ENCODE results near the gene ZFP62. TPM values are rescaled to one million over a fixed set of nuclear protein-coding genes. Genes with fewer than 3 reads are reported as not detected.
A peak's percentile ranks its signal among the peaks of the same experiment; 100 is the strongest.
"Not testable (repeated sequence)": the region's sequence is repeated elsewhere in the genome, so short reads cannot be mapped to it uniquely, and the experiment has no call there.

Gene ZFP62
- total RNA-seq (2014; rRNA removed; shearing (Covaris generic)) = 38.7 and 44.1 TPM in 2 replicates
- polyA plus RNA-seq (2014; cell fraction: nucleus; rRNA removed) = 39.6 and 48.9 TPM in 2 replicates

DNA sequence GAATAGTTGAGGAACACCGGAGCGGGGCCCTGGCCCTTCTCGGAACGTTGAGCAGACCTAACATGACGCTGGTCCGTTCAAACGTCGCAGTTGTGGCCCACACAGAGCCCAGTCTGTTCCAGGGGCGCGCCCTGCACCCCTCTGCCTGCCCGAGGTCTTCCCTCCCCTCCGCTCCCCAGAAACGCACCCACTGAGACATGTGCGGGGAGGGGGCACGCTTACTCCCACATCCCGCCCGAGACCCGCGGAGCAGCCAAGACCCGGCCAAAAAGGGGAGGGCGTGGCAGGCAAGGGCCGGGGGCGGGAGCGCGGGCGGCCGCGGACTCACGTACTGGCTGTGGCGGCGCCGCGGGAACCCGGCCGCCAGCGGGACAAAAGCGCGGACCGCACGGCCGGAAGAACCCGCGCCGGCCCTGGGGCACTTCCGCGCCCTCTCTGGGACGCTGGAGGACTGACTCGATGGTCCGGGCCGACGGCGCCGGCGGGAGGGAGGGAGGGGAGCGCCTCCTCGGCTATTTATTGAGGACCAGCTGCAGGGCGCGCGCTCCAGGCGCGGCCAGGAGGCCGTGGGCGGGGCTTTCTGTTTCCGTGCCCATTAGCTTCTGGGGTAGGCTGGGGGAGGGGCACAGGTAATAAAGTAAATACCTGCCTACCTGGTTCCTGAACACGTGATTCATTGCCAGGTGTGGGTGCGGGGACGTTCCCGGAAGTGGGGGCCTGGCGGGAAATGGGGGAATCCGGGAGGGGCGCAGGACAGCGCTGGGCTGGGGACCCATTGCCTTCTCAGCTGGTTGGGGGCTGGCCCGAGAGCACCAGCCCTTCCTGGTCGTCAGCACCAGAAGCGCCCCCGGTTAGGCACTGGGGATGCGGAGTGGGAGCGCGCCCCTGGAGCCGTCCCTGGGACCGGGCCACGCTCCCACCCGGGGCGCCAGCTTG lies at the start of gene ZFP62:
TSS of gene ZFP62 (minus strand) at position 390 of the 936 bp plus-strand sequence. CDS start at position 333, 57 bp downstream.
- DNase-seq (ENCODE audit: extremely low read depth, low read depth) = peak; percentile 86

DNA sequence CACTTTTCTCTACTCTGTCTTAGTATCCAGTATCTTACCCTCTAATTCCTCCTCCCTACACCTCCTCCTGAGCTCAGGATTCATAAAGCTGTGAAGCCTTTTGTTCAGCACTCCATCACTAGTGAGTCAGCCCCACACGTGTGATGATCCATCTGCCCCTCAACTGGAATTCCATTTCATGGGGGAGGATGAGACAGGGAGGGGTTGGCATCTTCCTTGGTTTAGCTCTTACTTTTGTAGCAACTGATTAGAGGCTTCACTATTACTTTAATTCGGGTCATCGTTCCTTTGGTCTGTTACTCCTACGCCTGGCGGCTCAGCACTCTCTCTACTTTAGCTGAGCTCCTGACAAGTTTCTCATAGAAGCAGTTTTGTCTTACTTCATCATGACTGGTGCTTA lies 49.7 kb upstream of the ZFP62 start:
- DNase-seq (ENCODE audit: extremely low read depth, low read depth) = no peak

DNA sequence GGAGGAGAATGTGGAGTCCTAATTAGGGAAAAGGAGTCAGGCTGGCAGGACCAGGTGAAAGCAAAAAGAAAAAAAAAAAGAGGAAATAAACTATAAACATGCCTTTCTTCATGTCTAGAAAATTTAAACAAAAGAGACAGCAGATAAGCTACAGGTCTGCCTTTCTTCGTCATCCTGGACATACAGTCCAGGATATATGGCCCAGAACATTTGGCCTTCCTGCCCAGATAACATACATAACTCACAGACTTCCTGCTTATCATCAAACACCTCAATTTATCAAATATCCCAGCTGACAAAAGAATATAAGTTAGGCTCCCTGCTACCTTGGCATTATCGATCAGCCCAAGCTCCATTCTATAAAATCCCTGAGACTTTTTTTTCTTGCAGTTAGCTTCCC lies 49.1 kb upstream of the ZFP62 start:
- no peak for DNase-seq (ENCODE audit: extremely low read depth, low read depth)

DNA sequence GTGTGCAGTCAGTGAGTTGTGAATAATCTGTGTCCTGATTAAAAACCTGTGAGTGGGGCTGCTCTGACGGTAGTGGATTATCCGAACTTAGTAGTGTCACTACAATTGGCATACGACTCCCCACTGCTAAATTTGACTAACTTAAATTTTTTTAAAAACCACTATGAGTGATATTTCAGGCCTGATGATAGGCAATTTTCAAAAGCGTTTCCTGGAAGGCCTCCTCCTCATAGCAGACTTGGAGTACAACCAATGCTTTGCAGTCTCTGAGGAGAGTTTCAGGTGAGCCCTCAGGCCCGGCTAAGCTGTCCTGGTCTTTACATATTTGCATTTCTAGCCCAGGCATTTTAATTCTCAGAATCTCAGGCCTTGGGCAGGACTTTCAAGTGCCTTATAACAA lies 48.7 kb upstream of the ZFP62 start:
- DNase-seq (ENCODE audit: extremely low read depth, low read depth) = no peak

DNA sequence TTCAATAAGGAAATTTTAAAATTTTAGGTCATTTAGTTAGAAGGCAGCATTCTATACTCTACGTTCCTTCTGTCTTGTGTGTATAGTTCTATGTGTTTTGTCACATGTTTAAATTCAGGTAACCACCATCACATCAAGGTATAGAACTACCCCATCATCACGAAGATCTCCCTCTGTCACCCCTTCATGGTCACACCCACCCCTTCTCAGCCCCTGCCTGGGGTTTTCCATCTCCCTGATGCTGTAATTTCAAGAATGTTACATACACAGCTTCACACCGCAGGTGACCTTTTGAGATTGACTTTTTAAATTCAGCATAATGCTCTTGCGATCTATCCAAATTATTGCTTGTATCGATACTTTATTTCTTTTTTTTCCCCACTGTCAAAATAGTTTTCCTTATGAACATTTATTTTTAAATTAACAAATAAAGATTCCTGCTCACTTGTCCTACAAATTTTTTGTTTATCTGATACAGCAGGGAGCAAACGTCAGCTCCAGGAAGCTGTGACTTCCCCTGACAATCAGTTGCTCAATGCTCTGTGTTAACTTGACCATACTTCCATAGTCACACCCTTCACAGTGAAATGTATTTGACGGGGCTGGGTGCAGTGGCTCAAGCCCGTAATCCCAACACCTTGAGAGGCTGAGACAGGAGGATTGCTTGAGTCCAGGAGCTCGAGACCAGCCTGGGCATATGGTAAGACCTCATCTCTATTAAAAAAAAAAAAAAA lies 48.1 kb upstream of the ZFP62 start:
- peak; percentile 16 for DNase-seq (ENCODE audit: extremely low read depth, low read depth)

DNA sequence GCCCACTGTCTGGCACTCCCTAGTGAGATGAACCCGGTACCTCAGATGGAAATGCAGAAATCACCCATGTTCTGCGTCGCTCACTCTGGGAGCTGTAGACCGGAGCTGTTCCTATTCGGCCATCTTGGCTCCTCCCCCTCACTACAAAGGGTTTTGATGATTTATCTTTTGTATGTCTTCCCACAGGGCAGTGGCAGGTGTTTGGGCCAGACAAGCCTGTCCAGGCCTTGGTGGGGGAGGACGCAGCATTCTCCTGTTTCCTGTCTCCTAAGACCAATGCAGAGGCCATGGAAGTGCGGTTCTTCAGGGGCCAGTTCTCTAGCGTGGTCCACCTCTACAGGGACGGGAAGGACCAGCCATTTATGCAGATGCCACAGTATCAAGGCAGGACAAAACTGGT lies 47.3 kb upstream of the ZFP62 start:
- no peak for DNase-seq (ENCODE audit: extremely low read depth, low read depth)

DNA sequence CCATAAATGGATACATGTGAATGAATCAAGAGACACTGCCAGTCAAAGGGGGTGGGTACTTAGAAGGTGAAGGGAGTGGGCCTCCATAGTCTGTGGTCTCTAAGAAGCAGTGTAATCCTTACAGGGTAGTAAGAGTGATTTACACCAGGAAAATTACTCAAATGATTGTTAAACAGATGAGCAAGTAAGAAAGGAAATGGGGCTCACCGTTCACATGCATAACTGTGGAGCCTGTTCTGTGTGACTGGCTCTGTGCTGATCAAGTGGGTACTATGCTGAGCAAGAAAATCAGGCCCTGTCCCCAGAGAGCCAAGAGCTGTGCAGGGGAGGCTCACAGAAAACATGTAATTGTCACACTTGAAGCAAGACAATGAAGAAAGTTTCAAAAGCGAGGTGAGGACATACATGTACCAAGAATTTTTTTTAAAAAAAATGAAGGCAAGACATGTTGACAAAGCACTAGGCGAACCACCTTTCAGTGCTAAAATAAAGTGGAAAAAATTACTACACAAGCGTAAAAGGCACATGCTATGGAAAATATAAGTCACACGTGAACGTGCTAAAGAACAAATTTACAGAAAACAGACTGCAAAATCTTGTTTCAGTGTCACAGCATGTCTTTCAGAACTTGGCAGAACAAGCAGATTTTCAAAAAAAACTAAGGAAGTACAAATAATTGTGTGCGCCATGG lies 40.4 kb upstream of the ZFP62 start:
- DNase-seq (ENCODE audit: extremely low read depth, low read depth) = no peak

DNA sequence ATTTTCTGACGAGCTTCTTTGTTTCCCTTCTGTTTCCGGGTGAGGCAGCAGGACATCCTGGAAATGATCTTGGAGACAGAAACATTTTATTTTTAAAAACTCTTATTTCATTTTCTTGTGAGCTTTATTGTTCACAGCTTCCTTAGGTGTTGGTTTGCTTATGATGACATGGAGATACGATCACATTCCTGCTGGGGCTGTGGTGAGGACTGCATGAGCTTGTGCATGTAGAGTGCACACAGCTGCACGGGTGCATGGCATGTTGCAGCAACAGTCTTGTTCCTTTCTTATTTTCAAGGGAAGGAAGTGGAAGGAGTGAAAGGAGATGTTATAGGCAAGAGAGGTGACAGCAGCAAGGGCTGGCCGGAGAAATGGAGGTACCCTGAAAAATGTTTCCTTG lies 39.1 kb upstream of the ZFP62 start:
- DNase-seq (ENCODE audit: extremely low read depth, low read depth) = no peak

DNA sequence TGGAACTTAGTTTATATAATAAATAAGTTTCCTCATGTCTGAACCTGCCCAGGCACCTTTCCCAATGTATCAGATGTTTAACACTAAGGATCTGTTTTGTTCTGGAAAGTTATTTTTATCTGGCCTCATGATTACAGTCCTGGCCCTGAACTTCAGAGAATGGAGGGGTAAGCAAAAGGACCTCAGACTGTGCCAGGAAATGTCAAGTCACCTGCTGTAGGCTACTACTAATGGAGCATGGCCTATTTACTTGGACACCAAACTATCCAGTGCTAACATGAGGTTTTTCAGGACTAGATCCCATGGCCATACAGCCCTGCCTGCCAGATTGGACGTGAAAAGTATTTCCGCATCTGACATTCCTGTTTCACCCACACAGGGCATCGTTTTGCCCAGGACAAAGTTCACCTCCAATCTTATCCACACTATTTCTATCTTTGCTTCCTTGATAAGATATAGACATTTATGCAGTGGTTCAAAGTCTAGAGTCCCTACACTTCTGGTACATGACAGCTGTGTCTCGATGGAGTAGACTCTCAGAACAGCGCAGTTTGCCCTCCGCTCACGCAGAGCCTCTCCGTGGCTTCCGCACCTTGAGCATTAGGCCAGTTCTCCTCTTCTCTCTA lies 37.7 kb upstream of the ZFP62 start, which contains the start of gene BTNL8:
TSS of gene BTNL8 (plus strand) at position 539 of the 626 bp plus-strand sequence. CDS start 152 bp downstream, outside the sequence.
- no peak for DNase-seq (ENCODE audit: extremely low read depth, low read depth)

DNA sequence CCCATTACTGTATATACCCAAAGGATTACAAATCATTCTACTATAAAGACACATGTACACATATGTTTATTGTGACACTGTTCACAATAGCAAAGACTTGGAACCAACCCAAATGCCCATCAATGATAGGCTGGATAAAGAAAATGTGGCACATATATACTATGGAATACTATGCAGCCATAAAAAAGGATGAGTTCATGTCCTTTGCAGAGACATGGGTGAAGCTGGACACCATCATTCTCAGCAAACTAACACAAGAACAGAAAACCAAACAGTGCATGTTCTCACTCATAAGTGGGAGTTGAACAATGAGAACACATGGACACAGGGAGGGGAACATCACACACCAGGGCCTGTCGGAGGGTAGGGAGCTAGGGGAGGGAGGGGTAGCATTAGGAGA lies 34.3 kb upstream of the ZFP62 start:
- DNase-seq (ENCODE audit: extremely low read depth, low read depth) = not testable (repeated sequence)

DNA sequence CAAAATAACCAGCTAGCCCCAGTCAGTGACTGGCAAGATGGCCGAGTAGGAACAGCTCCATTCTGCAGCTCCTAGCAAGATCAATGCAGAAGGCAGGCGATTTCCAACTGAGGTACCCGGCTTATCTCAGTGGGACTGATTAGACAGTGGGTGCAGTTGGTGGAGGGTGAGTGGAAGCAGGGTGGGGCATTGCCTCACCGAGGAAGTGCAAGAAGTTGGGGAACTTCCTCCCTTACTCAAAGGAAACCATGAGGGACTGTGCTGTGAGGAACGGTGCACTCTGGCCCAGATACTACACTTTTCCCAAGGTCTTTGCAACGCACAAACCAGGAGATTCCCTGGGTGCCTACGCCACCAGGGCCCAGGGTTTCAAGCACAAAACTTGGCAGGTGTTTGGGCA lies 28.3 kb upstream of the ZFP62 start:
- DNase-seq (ENCODE audit: extremely low read depth, low read depth) = no peak

DNA sequence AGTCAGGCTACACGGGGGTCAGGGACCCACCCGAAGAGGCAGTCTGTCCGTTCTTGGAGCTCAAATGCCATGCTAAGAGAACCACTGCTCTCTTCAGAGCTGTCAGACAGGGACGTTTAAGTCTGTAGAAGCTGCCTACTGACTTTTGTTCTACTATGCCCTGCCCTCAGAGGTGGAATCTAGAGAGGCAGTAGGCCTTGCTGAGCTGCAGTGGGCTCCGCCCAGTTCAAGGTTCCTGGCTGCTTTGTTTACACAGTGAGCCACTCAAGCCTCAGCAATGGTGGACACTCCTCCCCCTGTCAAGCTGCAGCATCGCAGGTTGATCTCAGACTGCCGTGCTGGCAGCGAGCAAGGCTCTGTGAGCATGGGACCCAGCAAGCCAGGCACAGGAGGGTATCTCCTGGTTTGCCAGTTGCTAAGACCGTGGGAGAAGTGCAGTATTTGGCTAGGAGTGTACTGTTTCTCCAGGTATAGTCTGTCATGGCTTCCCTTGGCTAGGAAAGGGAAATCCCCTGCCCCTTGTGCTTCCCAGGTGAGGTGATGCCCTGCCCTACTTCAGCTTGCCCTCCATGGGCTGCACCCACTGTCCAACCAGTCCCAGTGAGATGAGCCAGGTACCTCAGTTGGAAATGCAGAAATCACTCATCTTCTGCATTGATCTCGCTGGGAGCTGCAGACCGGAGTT lies 24.9 kb upstream of the ZFP62 start:
- peak; percentile 27 for DNase-seq (ENCODE audit: extremely low read depth, low read depth)

DNA sequence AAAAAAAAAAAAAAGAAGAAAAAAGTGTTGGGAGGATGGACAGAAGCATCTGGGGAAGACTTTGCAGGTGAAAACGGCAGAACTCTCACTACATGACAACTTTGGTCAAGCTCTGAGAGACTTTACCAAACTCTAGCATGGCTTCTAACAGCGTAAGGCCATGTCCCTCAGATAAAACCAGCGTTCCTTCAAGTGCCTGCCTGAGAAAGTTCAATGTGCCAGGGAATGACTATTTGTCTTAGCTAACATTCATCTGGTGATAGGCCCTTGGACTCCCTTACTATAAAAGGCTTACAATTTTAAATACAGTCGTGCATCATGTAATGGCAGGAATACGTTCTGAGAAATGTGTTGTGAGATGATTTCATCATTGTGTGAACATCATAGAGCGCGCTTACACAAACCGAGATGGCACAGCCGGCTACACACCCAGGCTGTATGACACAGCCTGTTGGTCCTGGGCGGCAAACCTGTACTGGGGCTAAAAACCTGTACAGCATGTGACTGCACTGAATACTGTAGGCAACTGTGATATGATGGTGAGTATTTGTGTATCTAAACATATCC lies 14.9 kb upstream of the ZFP62 start:
- DNase-seq (ENCODE audit: extremely low read depth, low read depth) = no peak

DNA sequence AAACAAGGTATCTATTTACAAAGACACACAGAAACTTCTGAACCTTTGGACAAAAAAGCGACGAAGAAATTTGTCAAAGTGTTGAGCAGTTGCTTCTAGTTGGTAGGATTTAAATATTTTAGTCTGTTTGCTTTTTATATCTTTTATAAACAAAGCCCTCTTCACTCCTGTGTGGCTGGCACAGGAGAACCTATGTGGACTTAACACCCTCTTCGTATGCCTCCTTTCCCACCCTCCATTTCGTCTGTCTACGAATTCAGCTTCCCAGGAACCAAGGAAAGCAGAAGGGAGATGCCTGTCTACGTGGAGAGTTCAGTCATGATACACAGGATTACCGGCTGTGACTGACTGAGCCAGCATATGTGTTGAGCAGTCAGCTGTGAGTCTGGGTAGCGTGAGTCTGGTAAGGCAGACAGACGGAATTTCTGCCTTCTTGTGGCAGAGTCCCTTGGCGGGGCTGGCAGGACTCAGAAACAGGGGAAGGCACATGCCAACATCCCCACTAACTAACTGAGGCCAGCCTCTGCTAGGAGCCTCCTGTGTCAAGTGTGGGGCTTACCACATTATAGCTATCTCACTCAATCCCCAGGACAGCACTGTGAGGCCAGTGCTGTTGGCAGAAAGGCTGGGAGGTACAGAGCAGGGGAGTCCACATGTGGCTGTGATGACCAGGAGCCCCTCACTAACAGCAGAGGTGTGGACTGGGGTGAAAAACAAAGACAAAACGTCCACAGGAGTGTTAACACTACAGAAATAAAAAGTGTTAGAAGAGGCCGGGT lies 13.9 kb upstream of the ZFP62 start:
- DNase-seq (ENCODE audit: extremely low read depth, low read depth) = no peak

DNA sequence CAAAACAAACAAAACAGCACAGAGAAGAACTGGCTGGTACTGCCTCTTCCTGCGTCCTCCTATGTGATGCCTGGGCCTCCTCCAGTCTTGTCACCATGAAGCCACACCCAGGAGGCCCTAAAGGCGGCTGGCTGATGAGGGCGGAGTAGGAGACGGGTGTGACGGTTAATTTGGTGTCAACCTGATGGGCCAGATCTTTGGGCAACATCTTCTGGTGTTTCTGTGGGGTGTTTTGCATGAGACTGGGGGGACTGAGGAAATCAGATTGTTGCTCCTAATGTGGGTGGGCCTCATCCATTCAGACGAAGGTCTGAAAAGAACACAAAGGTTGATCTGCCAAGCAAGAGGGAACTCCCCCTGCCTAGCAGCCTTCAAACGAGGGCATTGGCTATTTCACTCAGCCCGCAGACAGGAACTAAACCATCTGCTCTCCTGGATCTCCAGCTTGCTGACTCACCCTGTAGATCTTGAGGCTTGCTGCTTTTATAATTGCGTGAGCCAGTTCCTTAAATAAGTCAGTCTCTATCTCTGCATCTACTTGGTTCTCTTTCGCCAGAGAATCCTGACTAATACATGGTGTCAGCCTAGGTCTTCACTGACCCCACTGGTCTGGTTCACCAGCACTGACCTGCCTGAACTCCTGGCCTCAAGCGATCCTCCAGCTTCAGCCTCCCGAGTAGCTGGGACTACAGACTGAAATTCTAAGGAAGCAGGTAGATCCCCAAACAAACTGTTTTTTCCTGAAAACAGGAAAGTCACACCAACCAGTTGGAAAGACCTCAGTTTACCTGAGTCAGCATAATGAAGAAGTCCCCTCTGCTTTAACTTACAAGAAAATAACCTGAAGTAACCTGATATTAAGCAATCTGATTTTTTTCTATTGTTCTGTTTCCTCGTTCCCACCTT lies 12.8 kb upstream of the ZFP62 start:
- DNase-seq (ENCODE audit: extremely low read depth, low read depth) = no peak

DNA sequence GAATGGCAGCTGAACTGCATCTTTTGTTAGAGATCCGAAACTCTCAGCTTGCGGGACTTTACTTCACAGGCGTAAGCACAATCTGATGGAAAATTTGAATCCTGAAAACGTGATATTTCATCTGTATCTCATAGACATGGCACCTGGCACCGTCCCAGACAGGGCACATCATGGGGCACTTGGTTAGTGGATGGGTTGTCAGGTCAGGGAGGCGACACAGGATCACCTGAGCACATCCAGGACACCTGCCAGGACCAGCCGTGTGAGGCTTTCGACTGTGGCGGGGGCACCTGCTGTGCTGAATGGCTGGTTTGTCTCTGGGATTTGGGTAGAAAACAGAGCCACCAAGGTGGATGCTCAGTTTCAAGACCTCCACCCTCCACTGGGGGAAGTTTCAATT lies 11.3 kb upstream of the ZFP62 start:
- DNase-seq (ENCODE audit: extremely low read depth, low read depth) = no peak

DNA sequence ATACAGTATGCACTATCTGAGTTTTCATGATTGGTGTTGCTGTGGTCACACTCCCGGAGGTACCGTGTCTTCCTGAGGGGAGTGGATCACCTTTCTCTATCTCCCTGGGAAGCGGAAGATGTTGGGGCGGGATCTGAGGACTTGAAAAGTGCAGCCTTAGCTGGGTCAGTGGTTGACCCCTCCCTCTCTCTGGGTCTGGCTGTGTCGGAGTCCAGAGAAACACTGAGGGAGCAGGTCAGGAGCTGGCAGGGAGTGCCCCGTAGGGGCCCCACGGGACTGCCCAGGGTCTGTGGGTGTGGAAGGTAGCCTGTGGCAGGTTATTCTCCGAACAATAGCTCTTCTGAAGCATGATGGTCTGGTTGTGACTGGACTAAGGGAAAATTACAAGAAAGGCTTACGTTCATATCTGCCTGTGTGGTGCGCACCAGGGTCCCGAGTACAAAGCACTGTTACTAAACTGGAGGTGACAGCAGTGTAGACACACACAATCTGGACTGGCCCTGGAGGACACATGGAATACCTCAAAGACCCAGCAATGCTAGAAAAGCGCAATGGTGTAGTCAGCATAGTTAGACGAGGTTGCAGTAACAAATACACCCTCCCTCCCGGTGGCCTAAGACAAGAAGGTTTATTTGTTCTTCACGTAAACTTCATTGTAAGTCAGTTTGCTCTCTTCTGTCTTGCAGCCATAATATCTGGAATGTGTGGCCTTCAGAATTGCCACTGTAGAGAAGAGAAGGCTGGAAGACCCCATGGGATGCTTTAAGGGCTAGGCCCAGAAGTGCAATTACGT lies 9.4 kb upstream of the ZFP62 start:
- no peak for DNase-seq (ENCODE audit: extremely low read depth, low read depth)

Data from NCI-H460 (cell line).